Loucy (cell line): Measurements from ENCODE around the gene JARID2.

Experiments used
- H2AFZ ChIP-seq: fragments of 200-600 bp; sonication (generic); 2 replicates; pipeline ENCODE4 v1.6.0; 2016; ENCODE audit warnings: antibody characterized with exemption, mild to moderate bottlenecking, low read length, moderate library complexity
- H3F3A ChIP-seq: fragments of 200-600 bp; 2 replicates; pipeline ENCODE4 v1.6.0; 2016; ENCODE audit warnings: antibody characterized with exemption, low read depth, mild to moderate bottlenecking
- H3K27me3 ChIP-seq: fragments of 200-600 bp; sonication (generic); 2 replicates; pipeline ENCODE4 v1.6.1; 2014; ENCODE audit warnings: low read length, mild to moderate bottlenecking; ENCODE audit not compliant: insufficient read depth, poor library complexity, severe bottlenecking
- H3K36me3 ChIP-seq: fragments of 200-600 bp; sonication (generic); 2 replicates; pipeline ENCODE4 v1.6.1; 2016; ENCODE audit warnings: low read length; ENCODE audit not compliant: insufficient read depth
- H3K4me1 ChIP-seq: fragments of 200-600 bp; sonication (generic); 2 replicates; pipeline ENCODE4 v1.5.1; 2014; ENCODE audit warnings: low read length, mild to moderate bottlenecking; ENCODE audit not compliant: insufficient read depth, poor library complexity, severe bottlenecking
- H3K4me2 ChIP-seq: fragments of 200-600 bp; sonication (generic); 2 replicates; pipeline ENCODE4 v1.6.0; 2014; ENCODE audit warnings: antibody characterized with exemption, low read length, low read depth, mild to moderate bottlenecking; ENCODE audit not compliant: poor library complexity, severe bottlenecking
- H3K4me3 ChIP-seq: fragments of 200-600 bp; sonication (generic); 2 replicates; pipeline ENCODE4 v1.5.1; 2014; ENCODE audit warnings: low read length, mild to moderate bottlenecking, mixed read lengths; ENCODE audit not compliant: poor library complexity, severe bottlenecking
- H3K79me2 ChIP-seq: fragments of 200-600 bp; sonication (generic); 2 replicates; pipeline ENCODE4 v1.6.1; 2014; ENCODE audit warnings: low read length; ENCODE audit not compliant: insufficient read depth
- H3K9ac ChIP-seq: fragments of 200-600 bp; sonication (generic); 2 replicates; pipeline ENCODE4 v1.6.0; 2014; ENCODE audit warnings: mild to moderate bottlenecking, low read depth, low read length, moderate library complexity; ENCODE audit not compliant: poor library complexity, severe bottlenecking
- H3K9me2 ChIP-seq: fragments of 200-600 bp; sonication (generic); replicated peaks from 2 replicates; pipeline ENCODE4 v1.6.1; 2016; ENCODE audit warnings: low read depth, low read length, mixed read lengths
- H3K9me3 ChIP-seq: fragments of 200-600 bp; sonication (generic); 2 replicates; pipeline ENCODE4 v1.6.1; 2014; ENCODE audit warnings: mild to moderate bottlenecking, antibody characterized with exemption, low read length, low read depth; ENCODE audit not compliant: insufficient read depth
- H4K20me1 ChIP-seq: fragments of 200-600 bp; sonication (generic); 2 replicates; pipeline ENCODE4 v1.6.0; 2014; ENCODE audit warnings: antibody characterized with exemption, low read length, mild to moderate bottlenecking; ENCODE audit not compliant: insufficient read depth, poor library complexity, severe bottlenecking
- EZH2phosphoT487 ChIP-seq: fragments of 200-600 bp; IDR thresholded peaks from 2 replicates; pipeline ENCODE4 v1.6.1; 2018; ENCODE audit warnings: antibody characterized with exemption, mild to moderate bottlenecking, moderate library complexity, borderline replicate concordance
- TF ChIP-seq, protein P1 (sequence below): fragments of 200-600 bp; sonication (generic); conservative IDR thresholded peaks from 2 replicates; pipeline ENCODE4 v1.5.1; 2014; ENCODE audit warnings: mild to moderate bottlenecking, antibody characterized with exemption, low read length

JARID2 gene

GRCh38 chr6:15352845-15353244 lies 107.0 kb downstream of the JARID2 start:
- Histone ChIP-seq H3K4me1 (peaks cover 26% of the 10 kb centered on the region), H3K79me2 (peaks cover 100% of the 10 kb centered on the region), H3K9me2 (no peaks in the 10 kb centered on the region), H3F3A (no peaks in the 10 kb centered on the region), H3K9me3 (no peaks in the 10 kb centered on the region), H4K20me1 (peaks cover 98% of the 10 kb centered on the region), H3K36me3 (peaks cover 52% of the 10 kb centered on the region; the same call in 1 of the 2 replicates), H3K9ac (no peak overlapping the region), H3K4me3 (no peak overlapping the region), H3K27me3 (no peaks in the 10 kb centered on the region), H3K4me2 (no peak overlapping the region), H2AFZ (no peak overlapping the region)
- TF ChIP-seq, protein P1, sequence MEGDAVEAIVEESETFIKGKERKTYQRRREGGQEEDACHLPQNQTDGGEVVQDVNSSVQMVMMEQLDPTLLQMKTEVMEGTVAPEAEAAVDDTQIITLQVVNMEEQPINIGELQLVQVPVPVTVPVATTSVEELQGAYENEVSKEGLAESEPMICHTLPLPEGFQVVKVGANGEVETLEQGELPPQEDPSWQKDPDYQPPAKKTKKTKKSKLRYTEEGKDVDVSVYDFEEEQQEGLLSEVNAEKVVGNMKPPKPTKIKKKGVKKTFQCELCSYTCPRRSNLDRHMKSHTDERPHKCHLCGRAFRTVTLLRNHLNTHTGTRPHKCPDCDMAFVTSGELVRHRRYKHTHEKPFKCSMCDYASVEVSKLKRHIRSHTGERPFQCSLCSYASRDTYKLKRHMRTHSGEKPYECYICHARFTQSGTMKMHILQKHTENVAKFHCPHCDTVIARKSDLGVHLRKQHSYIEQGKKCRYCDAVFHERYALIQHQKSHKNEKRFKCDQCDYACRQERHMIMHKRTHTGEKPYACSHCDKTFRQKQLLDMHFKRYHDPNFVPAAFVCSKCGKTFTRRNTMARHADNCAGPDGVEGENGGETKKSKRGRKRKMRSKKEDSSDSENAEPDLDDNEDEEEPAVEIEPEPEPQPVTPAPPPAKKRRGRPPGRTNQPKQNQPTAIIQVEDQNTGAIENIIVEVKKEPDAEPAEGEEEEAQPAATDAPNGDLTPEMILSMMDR = no peak
- TF ChIP-seq EZH2phosphoT487 = no peak

DNA sequence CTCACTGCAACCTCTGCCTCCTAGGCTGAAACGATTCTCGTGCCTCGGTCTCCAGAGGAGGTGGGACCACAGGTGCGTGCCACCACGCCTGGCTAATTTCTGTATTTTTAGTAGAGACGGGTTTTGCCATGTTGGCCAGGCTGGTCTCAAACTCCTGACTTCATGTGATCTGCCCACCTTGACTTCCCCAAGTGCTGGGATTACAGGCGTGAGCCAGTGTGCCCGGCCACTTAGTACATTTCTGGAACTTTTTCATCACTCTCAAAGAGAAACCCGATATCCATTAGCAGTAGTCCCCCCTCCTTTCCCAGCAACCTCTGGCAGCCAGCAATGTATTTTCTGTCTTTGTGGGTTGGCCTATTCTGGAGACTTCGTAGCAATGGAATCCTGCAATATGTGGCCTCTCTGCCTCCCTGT lies 109.8 kb downstream of the JARID2 start:
- Histone ChIP-seq H3K9me2 (no peaks in the 10 kb centered on the region), H3K79me2 (peaks cover 100% of the 10 kb centered on the region), H3K27me3 (no peaks in the 10 kb centered on the region), H4K20me1 (peaks cover 100% of the 10 kb centered on the region), H2AFZ (no peak overlapping the region), H3K4me2 (no peak overlapping the region), H3K9ac (no peak overlapping the region), H3F3A (peaks cover 2% of the 10 kb centered on the region; the same call in 1 of the 2 replicates), H3K9me3 (no peaks in the 10 kb centered on the region), H3K36me3 (peaks cover 44% of the 10 kb centered on the region), H3K4me1 (peaks cover 43% of the 10 kb centered on the region), H3K4me3 (no peak overlapping the region)
- TF ChIP-seq, protein P1 = no peak
- TF ChIP-seq EZH2phosphoT487 = no peak

- no peaks in the 10 kb centered on the region for H3K9me2 ChIP-seq
- TF ChIP-seq, protein P1 = no peak
- no peak for TF ChIP-seq EZH2phosphoT487
- no peaks in the 10 kb centered on the region for H3K27me3 ChIP-seq
- no peak overlapping the region for H3K9ac ChIP-seq
- no peak overlapping the region for H2AFZ ChIP-seq
- H3K4me2 ChIP-seq = no peak overlapping the region
- no peaks in the 10 kb centered on the region for H3K9me3 ChIP-seq
- H3F3A ChIP-seq = peaks cover 2% of the 10 kb centered on the region; the same call in 1 of the 2 replicates
- H3K4me1 ChIP-seq = peaks cover 43% of the 10 kb centered on the region
- no peak overlapping the region for H3K4me3 ChIP-seq
- peaks cover 100% of the 10 kb centered on the region for H3K79me2 ChIP-seq
- peaks cover 47% of the 10 kb centered on the region for H3K36me3 ChIP-seq
- peaks cover 100% of the 10 kb centered on the region for H4K20me1 ChIP-seq
These were observed 110.3 kb downstream of the JARID2 start for GRCh38 chr6:15356179-15356578.
